AG04450 (cell line): ENCODE data around the gene TLNRD1. TPM values are rescaled to one million over a fixed set of nuclear protein-coding genes. Genes with fewer than 3 reads are reported as not detected.
A peak's percentile ranks its signal among the peaks of the same experiment; 100 is the strongest.

Source experiments
- CTCF ChIA-PET: fragments of 300-600, 350-600 bp; formaldehyde crosslinking; extraction: SDS; loops from one replicate; lab custom pipeline; 2022; ENCODE audit warnings: antibody characterized with exemption, inconsistent platforms; lab: Charles Lee
- POLR2A ChIA-PET: fragments of 350-600 bp; formaldehyde crosslinking; extraction: SDS; loops from one replicate; lab custom pipeline; 2021; ENCODE audit warnings: antibody characterized with exemption, inconsistent platforms; lab: Yijun Ruan, JAX
- DNase-seq: peaks from one replicate; pipeline ENCODE4 v3.0.0-alpha.2; 2011; ENCODE audit warnings: low read depth, low spot score
- H3K27ac ChIP-seq: one replicate; pipeline ENCODE4 v1.5.1; 2012; ENCODE audit warnings: low read depth, low read length, control low read depth
- H3K27me3 ChIP-seq: one replicate; pipeline ENCODE4 v1.6.0; 2012; ENCODE audit warnings: low read length; ENCODE audit not compliant: control insufficient read depth, insufficient read depth
- H3K4me3 ChIP-seq: 2 replicates; pipeline ENCODE4 v1.5.1; 2011; ENCODE audit warnings: mild to moderate bottlenecking, low read depth, low read length, control low read depth
- H3K9me3 ChIP-seq: 2 replicates; pipeline ENCODE4 v1.5.1; 2012; ENCODE audit warnings: low read length; ENCODE audit not compliant: control insufficient read depth, insufficient read depth
- CTCF ChIP-seq: IDR thresholded peaks from 2 replicates; pipeline ENCODE4 v1.5.1; 2011; ENCODE audit warnings: low read depth, low read length, control low read depth, inconsistent platforms
- polyA plus RNA-seq: library from polyadenylated mRNA; depleted of rRNA; stranded (reverse); fragments of >200 nt; gene quantifications from 2 replicates; pipeline ENCODE4 v1.2.3, GENCODE V29; 2011

The TLNRD1 gene
- polyA plus RNA-seq, 1 experiment, result 3.5 TPM

- ChIA-PET POLR2A (no interaction called here), CTCF (interaction anchor here (1.3 kb wide), 1 partner anchor 274 kb away, joined by 8 read pairs; no protein-coding TSS in a partner anchor)
- DNase-seq, result no peak
- no peak for TF ChIP-seq CTCF
- H3K27ac ChIP-seq, result no peak overlapping the region
- H3K9me3 ChIP-seq, result peaks cover 7% of the 10 kb centered on the region
- no peak overlapping the region for H3K4me3 ChIP-seq
- no peaks in the 10 kb centered on the region for H3K27me3 ChIP-seq
Observed at GRCh38 chr15:80992441-80992840, 8.3 kb upstream of the TLNRD1 start.

DNA sequence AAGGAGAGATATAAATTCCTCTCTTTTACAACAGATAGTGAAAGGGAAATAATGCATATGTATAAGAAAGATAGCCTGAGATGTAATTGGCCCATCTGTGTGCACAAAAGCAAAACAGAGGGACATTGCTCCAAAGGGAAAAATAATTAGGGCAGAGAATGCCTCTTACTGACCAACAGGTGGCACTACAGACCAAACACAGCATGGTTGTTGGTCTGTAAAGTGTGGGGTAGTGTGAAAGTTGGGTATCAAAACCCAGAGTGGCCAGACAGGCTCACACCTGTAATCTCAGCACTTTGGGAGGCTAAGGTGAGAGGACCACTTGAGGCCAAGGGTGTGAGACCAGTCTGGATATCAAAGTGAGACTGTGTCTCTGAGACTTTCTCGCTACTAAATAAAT is 4.5 kb upstream of the TLNRD1 start:
- POLR2A ChIA-PET, result no interaction called here
- no peaks in the 10 kb centered on the region for H3K27me3 ChIP-seq
- peak; percentile 36 for TF ChIP-seq CTCF
- CTCF ChIA-PET, result no interaction called here
- DNase-seq, result no peak
- no peak overlapping the region for H3K4me3 ChIP-seq
- H3K9me3 ChIP-seq, result peaks cover 10% of the 10 kb centered on the region
- no peak overlapping the region for H3K27ac ChIP-seq

- ChIA-PET POLR2A (no interaction called here), CTCF (interaction anchor here (1.8 kb wide), 1 partner anchor 269 kb away, joined by 5 read pairs; no protein-coding TSS in a partner anchor)
- Histone ChIP-seq H3K9me3 (peaks cover 11% of the 10 kb centered on the region), H3K4me3 (no peak overlapping the region), H3K27me3 (no peaks in the 10 kb centered on the region), H3K27ac (no peak overlapping the region)
- TF ChIP-seq CTCF, result no peak
- DNase-seq, result no peak
Observed at GRCh38 chr15:80997692-80998091, 3.0 kb upstream of the TLNRD1 start.

DNA sequence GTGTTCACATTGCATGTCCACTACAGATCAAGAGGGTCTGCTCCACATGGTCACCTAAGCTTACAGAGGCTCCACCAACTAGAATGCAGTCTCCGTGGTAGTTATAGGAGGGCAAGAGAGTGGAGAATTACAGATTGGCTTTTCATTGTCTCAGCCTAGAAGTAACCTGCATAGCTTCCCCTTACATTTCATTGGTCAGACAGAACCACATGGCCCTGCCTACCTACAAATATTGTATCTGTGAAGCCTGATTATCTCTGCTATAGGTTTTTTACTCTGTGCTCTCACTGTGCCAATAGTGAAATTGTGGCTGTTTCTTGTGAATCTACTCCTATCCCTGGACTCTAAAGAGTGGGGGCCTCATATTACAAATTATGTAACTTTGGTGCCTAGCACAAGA is 2.5 kb upstream of the TLNRD1 start:
- Histone ChIP-seq H3K9me3 (peaks cover 13% of the 10 kb centered on the region), H3K27ac (no peak overlapping the region), H3K27me3 (no peaks in the 10 kb centered on the region), H3K4me3 (no peak overlapping the region)
- TF ChIP-seq CTCF, result no peak
- ChIA-PET POLR2A (no interaction called here), CTCF (interaction anchor here (1.8 kb wide), 1 partner anchor 268 kb away, joined by 5 read pairs; no protein-coding TSS in a partner anchor)
- no peak for DNase-seq

DNA sequence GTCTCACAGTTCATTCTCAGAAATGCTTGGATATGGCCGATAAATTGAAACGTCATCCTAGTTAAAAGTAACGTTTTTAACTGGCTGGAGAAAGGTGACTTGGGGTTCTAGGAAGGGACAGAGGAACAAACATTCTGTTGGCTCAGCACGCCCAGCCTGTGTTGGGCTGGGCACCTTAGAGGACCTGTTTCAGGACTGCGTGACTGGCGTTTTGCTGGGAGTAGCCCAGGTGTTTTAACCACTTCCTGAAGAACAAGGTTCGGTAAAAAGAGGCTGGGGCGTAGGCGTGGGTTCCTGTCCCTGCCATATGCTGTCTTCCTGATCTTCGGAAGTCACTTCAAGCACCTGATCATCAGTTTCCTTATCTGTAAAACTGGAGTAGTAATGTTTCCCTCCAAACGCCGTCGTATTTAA is 1.1 kb upstream of the TLNRD1 start:
- no peak for TF ChIP-seq CTCF
- ChIA-PET CTCF (no interaction called here), POLR2A (no interaction called here)

More for the DNA sequence above, 1.1 kb upstream of the TLNRD1 start:
- no peaks in the 10 kb centered on the region for H3K27me3 ChIP-seq
- H3K27ac ChIP-seq, result no peak overlapping the region
- no peak for DNase-seq
- peaks cover 13% of the 10 kb centered on the region for H3K9me3 ChIP-seq
- peak overlapping the region; percentile 83 for H3K4me3 ChIP-seq
